CD14-positive monocyte (primary cell): ENCODE data around the gene CCDC197. TPM values are rescaled to one million over a fixed set of nuclear protein-coding genes. Genes with fewer than 3 reads are reported as not detected.

Experiments
- DNase-seq, 3 donors: peaks; one replicate each; pipeline ENCODE4 v3.0.0-alpha.2; 2011 to 2022
- H2AFZ ChIP-seq: 2 replicates; pipeline ENCODE4 v1.6.0; 2012; ENCODE audit warnings: mild to moderate bottlenecking, low read depth, low read length, inconsistent platforms; ENCODE audit not compliant: insufficient read depth, poor library complexity, severe bottlenecking
- H3K27ac ChIP-seq, 2 donors: 1 replicate in 1 of 2; 2 replicates in 1 of 2; pipeline ENCODE4 v1.5.1; 2012 to 2013; ENCODE audit warnings: low read length in 2 of 2, control low read depth in 1 of 2, inconsistent platforms in 1 of 2, low read depth in 1 of 2, mild to moderate bottlenecking in 1 of 2
- H3K27me3 ChIP-seq, 2 donors: one replicate each; pipeline versions ENCODE4 v1.6.0 to v1.6.1; 2011 to 2013; ENCODE audit warnings: low read length in 2 of 2; ENCODE audit not compliant: control insufficient read depth in 2 of 2, insufficient read depth in 2 of 2
- H3K36me3 ChIP-seq, 2 donors: replicated peaks in 1 of 2; 1 replicate in 1 of 2; 2 replicates in 1 of 2; pipeline versions ENCODE4 v1.5.1 to v1.6.1; 2012 to 2013; ENCODE audit warnings: low read length in 2 of 2, control low read depth in 1 of 2, inconsistent platforms in 1 of 2, mild to moderate bottlenecking in 1 of 2; ENCODE audit not compliant: insufficient read depth in 2 of 2, control insufficient read depth in 1 of 2
- H3K4me1 ChIP-seq, 2 donors: 1 replicate in 1 of 2; 2 replicates in 1 of 2; pipeline versions ENCODE4 v1.5.1 to v1.6.1; 2012 to 2013; ENCODE audit warnings: low read length in 2 of 2, control low read depth in 1 of 2, inconsistent platforms in 1 of 2, mild to moderate bottlenecking in 1 of 2, moderate library complexity in 1 of 2; ENCODE audit not compliant: insufficient read depth in 2 of 2, control insufficient read depth in 1 of 2
- H3K4me2 ChIP-seq: replicated peaks from 2 replicates; pipeline ENCODE3; 2012; ENCODE audit warnings: low read length, moderate library complexity, mild to moderate bottlenecking; ENCODE audit not compliant: poor library complexity, severe bottlenecking; ENCODE audit errors: extremely low read depth
- H3K4me3 ChIP-seq, 3 experiments: fragments of 200-600 bp in 1 of 3; sonication (generic) in 1 of 3; replicated peaks in 1 of 3; 1 replicate in 2 of 3; 2 replicates in 1 of 3; pipeline ENCODE4 v1.5.1; 2011 to 2013; ENCODE audit warnings: low read length in 3 of 3, mild to moderate bottlenecking in 3 of 3, control low read depth in 2 of 3, low read depth in 2 of 3, inconsistent platforms in 1 of 3, moderate library complexity in 1 of 3
- H3K79me2 ChIP-seq: 2 replicates; pipeline ENCODE4 v1.6.0; 2012; ENCODE audit warnings: mild to moderate bottlenecking, control low read depth, inconsistent platforms, low read length, moderate library complexity; ENCODE audit not compliant: insufficient read depth
- H3K9ac ChIP-seq: 2 replicates; pipeline ENCODE4 v1.6.0; 2017; ENCODE audit warnings: low read length, mild to moderate bottlenecking; ENCODE audit not compliant: insufficient read depth, poor library complexity, severe bottlenecking
- H3K9me3 ChIP-seq, 2 donors: replicated peaks in 1 of 2; 1 replicate in 1 of 2; 2 replicates in 1 of 2; pipeline versions ENCODE4 v1.5.1 to v1.6.1; 2012 to 2013; ENCODE audit warnings: low read length in 2 of 2, control low read depth in 1 of 2; ENCODE audit not compliant: control insufficient read depth in 1 of 2, insufficient read depth in 1 of 2
- H4K20me1 ChIP-seq: 2 replicates; pipeline ENCODE4 v1.6.0; 2012; ENCODE audit warnings: mild to moderate bottlenecking, low read length, control low read depth, moderate library complexity; ENCODE audit not compliant: insufficient read depth
- H3K27ac Mint-ChIP-seq, 7 donors: one replicate each; pipeline ENCODE4 v1.8.0; 2020; ENCODE audit warnings: mild to moderate bottlenecking in 7 of 7, mixed read lengths in 7 of 7, moderate library complexity in 6 of 7, inconsistent platforms in 2 of 7
- H3K27me3 Mint-ChIP-seq, 3 donors: one replicate each; pipeline ENCODE4 v1.8.0; 2021 to 2022; ENCODE audit warnings: low read depth in 3 of 3, mild to moderate bottlenecking in 3 of 3, mixed read lengths in 3 of 3, moderate library complexity in 3 of 3, inconsistent platforms in 1 of 3
- H3K36me3 Mint-ChIP-seq, 2 donors: one replicate each; pipeline ENCODE4 v1.8.0; 2020; ENCODE audit warnings: mixed read lengths in 2 of 2, inconsistent platforms in 1 of 2, mild to moderate bottlenecking in 1 of 2
- H3K4me1 Mint-ChIP-seq: one replicate; pipeline ENCODE4 v1.8.0; 2020; ENCODE audit warnings: mild to moderate bottlenecking, mixed read lengths
- H3K4me3 Mint-ChIP-seq, 2 donors: one replicate each; pipeline ENCODE4 v1.8.0; 2020; ENCODE audit warnings: mild to moderate bottlenecking in 2 of 2, mixed read lengths in 2 of 2, moderate library complexity in 1 of 2
- H3K9me3 Mint-ChIP-seq, 7 donors: one replicate each; pipeline ENCODE4 v1.8.0; 2020 to 2022; ENCODE audit warnings: mixed read lengths in 7 of 7, mild to moderate bottlenecking in 6 of 7, moderate library complexity in 6 of 7, inconsistent platforms in 2 of 7
- WGBS: methylation state at CpG from one replicate; pipeline ENCODE4 v1.1.5; 2013; ENCODE audit warnings: missing lambda C conversion rate; ENCODE audit not compliant: insufficient coverage; 5-methylcytosine and 5-hydroxymethylcytosine counted together
- intact Hi-C, 2 donors: fragments of 100-400 bp; cut with micrococcal nuclease; formaldehyde crosslinking; loops; one replicate each; pipeline versions ENCODE4 v1.15.0 to v1.15.1; 2023
- polyA plus RNA-seq, 3 donors: library from polyadenylated mRNA; depleted of rRNA in 1 of 3; unstranded in 2 of 3; stranded (reverse) in 1 of 3; fragments of 300-500 nt in 2 of 3; fragments of >200 nt in 1 of 3; fragmentation: Illumina TruSeq in 2 of 3; gene quantifications; 1 replicate in 2 of 3; 2 replicates in 1 of 3; pipeline ENCODE4 v1.2.3, GENCODE V29; 2012 to 2021
- TF ChIP-seq, protein P1 (sequence below): fragments of 200-600 bp; IDR thresholded peaks from one replicate; pipeline ENCODE4 v1.8.0; 2022; ENCODE audit warnings: antibody characterized with exemption, mild to moderate bottlenecking

CCDC197 gene
- polyA plus RNA-seq, 3 donors, result not detected

DNA sequence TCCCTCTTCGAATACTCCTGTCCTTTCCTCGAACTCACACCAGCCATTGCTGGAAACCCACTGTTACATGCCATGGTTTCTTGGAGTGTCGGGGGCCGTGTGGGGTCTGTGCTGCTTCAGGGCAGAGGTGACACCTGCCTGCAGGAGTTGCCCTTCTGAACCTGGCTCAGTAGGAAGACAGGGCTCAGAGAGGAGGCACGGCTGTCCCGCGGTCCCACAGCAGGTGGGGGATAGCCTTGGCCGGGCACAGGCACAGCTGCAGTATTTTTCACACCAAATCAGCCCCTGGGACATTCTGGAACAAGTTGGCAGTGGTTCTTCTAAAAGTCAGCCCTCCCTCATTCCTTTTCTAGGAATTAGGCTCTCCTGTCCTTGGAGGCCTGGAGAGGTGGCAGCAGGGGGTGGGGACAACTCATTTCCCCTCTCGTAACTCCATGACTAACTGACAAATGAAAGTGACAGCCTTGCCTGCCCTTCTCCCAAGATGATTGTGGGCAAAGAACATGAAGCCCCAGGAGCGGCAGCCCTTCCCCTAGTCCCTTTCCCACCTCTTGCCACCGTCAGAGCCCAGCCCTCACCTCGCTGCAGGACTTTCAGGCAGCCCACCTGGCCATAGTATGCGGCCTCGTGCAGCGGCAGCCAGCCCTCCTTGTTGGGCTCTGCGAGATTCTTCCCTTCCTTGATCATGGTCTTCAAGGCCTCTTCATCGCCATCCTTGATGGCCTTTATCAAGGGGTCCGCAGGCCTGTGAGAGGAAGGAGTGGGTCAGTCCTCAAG, 43.2 kb upstream of the CCDC197 start:
- Histone ChIP-seq H2AFZ (no peak overlapping the region), H3K4me3 (peak overlapping the region in 1 of 3 experiments; percentile 2), H3K4me2 (no peak overlapping the region), H3K9ac (peak overlapping the region; percentile 87), H4K20me1 (no peaks in the 10 kb centered on the region), H3K79me2 (no peaks in the 10 kb centered on the region), H3K9me3 (no peaks in the 10 kb centered on the region), H3K36me3 (no peaks in the 10 kb centered on the region), H3K4me1 (peaks cover 60 to 62% of the 10 kb centered on the region in 2 donors), H3K27ac (peak overlapping the region in 1 of 2 donors; percentile 100), H3K27me3 (no peaks in the 10 kb centered on the region)
- H3K27ac Mint-ChIP-seq, result peak overlapping the region in 6 of 7 donors; percentile 68 to 99 (median 91)
- peaks cover 0 to 4% (median 2%) of the 10 kb centered on the region in 3 donors for H3K27me3 Mint-ChIP-seq
- peaks cover 67% of the 10 kb centered on the region for H3K4me1 Mint-ChIP-seq
- intact Hi-C loops, result loop anchor here in 1 of 2 donors (2.0 kb wide), 1 partner anchor 17 kb away; no protein-coding TSS in a partner anchor
- H3K9me3 Mint-ChIP-seq, result peaks cover 0 to 3% (median 0%) of the 10 kb centered on the region in 7 donors
- peak in 2 of 3 donors; percentile 52 to 68 for DNase-seq
- H3K36me3 Mint-ChIP-seq, result peaks cover 10 to 15% of the 10 kb centered on the region in 2 donors
- 83% methylated on average over 13 of the region's 18 CpGs for WGBS
- TF ChIP-seq, protein P1, sequence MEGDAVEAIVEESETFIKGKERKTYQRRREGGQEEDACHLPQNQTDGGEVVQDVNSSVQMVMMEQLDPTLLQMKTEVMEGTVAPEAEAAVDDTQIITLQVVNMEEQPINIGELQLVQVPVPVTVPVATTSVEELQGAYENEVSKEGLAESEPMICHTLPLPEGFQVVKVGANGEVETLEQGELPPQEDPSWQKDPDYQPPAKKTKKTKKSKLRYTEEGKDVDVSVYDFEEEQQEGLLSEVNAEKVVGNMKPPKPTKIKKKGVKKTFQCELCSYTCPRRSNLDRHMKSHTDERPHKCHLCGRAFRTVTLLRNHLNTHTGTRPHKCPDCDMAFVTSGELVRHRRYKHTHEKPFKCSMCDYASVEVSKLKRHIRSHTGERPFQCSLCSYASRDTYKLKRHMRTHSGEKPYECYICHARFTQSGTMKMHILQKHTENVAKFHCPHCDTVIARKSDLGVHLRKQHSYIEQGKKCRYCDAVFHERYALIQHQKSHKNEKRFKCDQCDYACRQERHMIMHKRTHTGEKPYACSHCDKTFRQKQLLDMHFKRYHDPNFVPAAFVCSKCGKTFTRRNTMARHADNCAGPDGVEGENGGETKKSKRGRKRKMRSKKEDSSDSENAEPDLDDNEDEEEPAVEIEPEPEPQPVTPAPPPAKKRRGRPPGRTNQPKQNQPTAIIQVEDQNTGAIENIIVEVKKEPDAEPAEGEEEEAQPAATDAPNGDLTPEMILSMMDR, result no peak
- H3K4me3 Mint-ChIP-seq, result peak overlapping the region in 1 of 2 donors; percentile 50

DNA sequence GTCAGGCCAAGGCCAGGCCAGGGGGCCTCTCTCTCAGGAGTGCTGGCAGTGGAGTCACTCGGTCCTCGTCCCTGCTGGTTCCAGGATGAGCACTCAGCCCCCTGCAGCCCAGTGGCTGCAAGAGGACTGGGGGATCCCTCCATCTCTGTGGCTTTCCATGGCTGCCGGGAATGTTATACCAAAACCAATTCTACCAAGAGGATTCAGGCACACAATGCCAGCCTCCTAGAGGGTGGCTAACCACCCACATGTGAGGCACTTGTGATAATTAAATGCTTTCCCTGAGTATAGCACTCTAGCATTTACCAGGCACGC, 42.6 kb upstream of the CCDC197 start:
- TF ChIP-seq, protein P1, result no peak
- Histone ChIP-seq H3K9me3 (no peaks in the 10 kb centered on the region), H4K20me1 (no peaks in the 10 kb centered on the region), H2AFZ (no peak overlapping the region), H3K27ac (peak overlapping the region; percentile 93 to 100), H3K79me2 (no peaks in the 10 kb centered on the region), H3K36me3 (no peaks in the 10 kb centered on the region), H3K4me1 (peaks cover 66% of the 10 kb centered on the region in 2 donors), H3K27me3 (no peaks in the 10 kb centered on the region), H3K4me2 (peak overlapping the region; percentile 52), H3K4me3 (peak overlapping the region in 1 of 3 experiments; percentile 2), H3K9ac (peak overlapping the region; percentile 87)
- WGBS, result 94% methylated on average over 2 of the region's 4 CpGs
- Mint-ChIP-seq H3K9me3 (peaks cover 0 to 3% (median 0%) of the 10 kb centered on the region in 7 donors), H3K4me1 (peaks cover 72% of the 10 kb centered on the region), H3K27me3 (peaks cover 0 to 6% (median 4%) of the 10 kb centered on the region in 3 donors), H3K27ac (peak overlapping the region; percentile 96 to 99 (median 98)), H3K36me3 (peaks cover 9 to 19% of the 10 kb centered on the region in 2 donors), H3K4me3 (peak overlapping the region; percentile 61 to 83)
- DNase-seq, result no peak
- intact Hi-C loops, result loop anchor here in 1 of 2 donors (2.0 kb wide), 1 partner anchor 16 kb away; no protein-coding TSS in a partner anchor
